Tibial artery (tissue), 4 donors: ENCODE measurements around the gene PPP2R2B.
A peak's percentile ranks its signal among the peaks of the same experiment; 100 is the strongest.

ENCODE experiments used
- DNase-seq, 2 donors: peaks; one replicate each; pipeline ENCODE4 v3.0.0-alpha.2; 2019
- H3K27ac ChIP-seq, 2 donors: fragments of 200-600 bp; sonication (generic) in 1 of 2; 1 replicate in 1 of 2; 2 replicates in 1 of 2; pipeline ENCODE4 v1.5.1; 2018 to 2019; ENCODE audit warnings: mild to moderate bottlenecking in 1 of 2
- H3K27me3 ChIP-seq, 2 donors: fragments of 200-600 bp; sonication (generic) in 1 of 2; one replicate each; pipeline versions ENCODE4 v1.5.1 to v1.6.0; 2016 to 2019
- H3K36me3 ChIP-seq, 3 donors: fragments of 200-600 bp; sonication (generic) in 2 of 3; one replicate each; pipeline ENCODE4 v1.5.1; 2016 to 2019; ENCODE audit warnings: mild to moderate bottlenecking in 2 of 3
- H3K4me1 ChIP-seq, 4 donors: fragments of 200-600 bp; sonication (generic) in 2 of 4; 1 replicate in 3 of 4; 2 replicates in 1 of 4; pipeline ENCODE4 v1.5.1; 2016 to 2019
- H3K4me3 ChIP-seq, 2 donors: fragments of 200-600 bp; sonication (generic) in 1 of 2; 1 replicate in 1 of 2; 2 replicates in 1 of 2; pipeline ENCODE4 v1.5.1; 2018 to 2019; ENCODE audit warnings: mild to moderate bottlenecking in 2 of 2
- H3K9me3 ChIP-seq, 3 donors: fragments of 200-600 bp; sonication (generic) in 1 of 3; one replicate each; pipeline ENCODE4 v1.5.1; 2016 to 2019
- CTCF ChIP-seq, 2 experiments: fragments of 200-600 bp in 1 of 2; fragments of 450-650 bp in 1 of 2; IDR thresholded peaks; one replicate each; pipeline ENCODE4 v1.5.1; 2017 to 2019; ENCODE audit warnings: antibody characterized with exemption in 2 of 2, mild to moderate bottlenecking in 1 of 2, moderate library complexity in 1 of 2
- intact Hi-C: fragments of 100-400 bp; cut with DNase I; formaldehyde crosslinking; loops from one replicate; pipeline ENCODE4 v1.15.0; 2023; ENCODE audit warnings: low total_unique reads

The PPP2R2B gene

GRCh38 chr5:146544232-146544631, 334.3 kb downstream of the PPP2R2B start:
- no peaks in the 10 kb centered on the region for H3K27me3 ChIP-seq
- H3K36me3 ChIP-seq = no peaks in the 10 kb centered on the region
- DNase-seq = no peak
- H3K4me3 ChIP-seq = no peak overlapping the region
- no peaks in the 10 kb centered on the region for H3K9me3 ChIP-seq
- peaks cover 0 to 6% (median 2%) of the 10 kb centered on the region in 4 donors for H3K4me1 ChIP-seq
- intact Hi-C loops = no loop called here
- no peak for TF ChIP-seq CTCF (IDR thresholded peaks at IDR 0.05)
- H3K27ac ChIP-seq = no peak overlapping the region

DNA sequence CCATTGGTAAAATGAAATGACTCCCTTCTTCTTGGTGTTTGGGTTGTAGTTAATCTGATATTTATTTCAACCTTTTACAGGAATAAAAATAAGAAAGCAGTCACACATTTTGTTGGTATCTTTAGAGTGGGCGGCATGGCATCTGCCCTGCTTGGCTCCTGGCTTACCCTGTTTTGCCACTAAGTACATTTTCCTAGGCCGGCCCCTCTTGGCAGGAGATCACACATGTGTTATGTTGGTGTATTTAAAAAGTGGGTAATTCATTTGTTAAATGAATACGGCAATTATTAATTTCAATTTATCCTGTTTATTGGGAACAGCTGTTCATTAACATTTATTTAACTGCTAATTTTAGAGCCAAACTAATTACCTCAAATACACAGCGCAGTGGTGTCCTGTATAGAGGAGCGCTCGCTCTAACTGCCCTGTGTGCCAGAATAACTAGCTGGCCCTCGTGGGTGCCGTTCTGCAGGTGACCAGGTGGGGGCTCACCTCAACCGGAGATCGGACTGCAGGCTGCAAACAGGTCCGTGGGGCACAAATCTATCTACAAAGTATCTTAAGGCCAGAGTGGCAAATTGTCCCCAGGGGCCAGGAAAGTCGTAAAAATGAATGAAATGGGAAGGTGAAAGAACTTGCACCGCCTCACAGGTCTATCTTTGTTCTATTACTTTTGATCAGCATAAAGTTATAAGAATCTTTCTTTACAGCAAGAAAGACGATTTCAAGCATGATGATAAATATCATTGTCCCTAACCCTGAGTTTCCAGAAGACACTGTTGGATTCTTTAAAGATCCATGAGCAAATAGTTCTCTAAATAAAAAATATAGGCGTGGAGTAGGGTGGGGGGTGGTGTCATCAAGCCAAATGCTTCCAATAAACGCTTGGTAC, 336.4 kb downstream of the PPP2R2B start:
- Histone ChIP-seq H3K9me3 (no peaks in the 10 kb centered on the region), H3K4me3 (no peak overlapping the region), H3K27ac (no peak overlapping the region), H3K4me1 (peaks cover 0 to 6% (median 2%) of the 10 kb centered on the region in 4 donors), H3K27me3 (no peaks in the 10 kb centered on the region), H3K36me3 (no peaks in the 10 kb centered on the region)
- TF ChIP-seq CTCF (IDR thresholded peaks at IDR 0.05) = peak; percentile 80 to 87
- intact Hi-C loops = loop anchor here (2.0 kb wide), 1 partner anchor 425 kb away; no protein-coding TSS in a partner anchor
- DNase-seq = peak; percentile 67 to 83

GRCh38 chr5:146540414-146540813, 338.1 kb downstream of the PPP2R2B start:
- no peaks in the 10 kb centered on the region for H3K27me3 ChIP-seq
- H3K9me3 ChIP-seq = no peaks in the 10 kb centered on the region
- H3K4me3 ChIP-seq = no peak overlapping the region
- peaks cover 0 to 6% (median 2%) of the 10 kb centered on the region in 4 donors for H3K4me1 ChIP-seq
- no peaks in the 10 kb centered on the region for H3K36me3 ChIP-seq
- H3K27ac ChIP-seq = no peak overlapping the region
- no peak for DNase-seq
- intact Hi-C loops = no loop called here
- no peak for TF ChIP-seq CTCF (IDR thresholded peaks at IDR 0.05)

DNA sequence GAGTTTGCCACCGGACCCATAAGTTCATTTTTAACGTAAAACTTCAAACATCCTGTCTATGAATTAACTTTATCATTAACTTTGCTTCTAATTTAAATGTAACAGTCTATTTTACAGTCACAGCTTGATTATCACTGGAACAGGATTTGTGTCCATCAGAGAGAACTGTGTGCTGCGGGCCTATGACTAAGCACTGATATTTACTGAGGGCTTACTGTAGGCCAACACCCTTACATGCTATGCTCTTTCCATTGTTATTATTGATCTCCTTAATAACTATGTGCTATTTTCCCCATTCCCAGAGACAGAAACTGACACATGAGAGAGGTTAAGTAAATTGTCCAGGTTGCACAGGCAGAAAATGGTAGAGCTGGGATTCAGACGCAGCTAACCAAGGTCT, 338.6 kb downstream of the PPP2R2B start:
- H3K9me3 ChIP-seq = no peaks in the 10 kb centered on the region
- H3K4me1 ChIP-seq = peaks cover 0 to 6% (median 2%) of the 10 kb centered on the region in 4 donors
- TF ChIP-seq CTCF (IDR thresholded peaks at IDR 0.05) = no peak
- no peaks in the 10 kb centered on the region for H3K27me3 ChIP-seq
- H3K27ac ChIP-seq = no peak overlapping the region
- no peaks in the 10 kb centered on the region for H3K36me3 ChIP-seq
- intact Hi-C loops = loop anchor here (5.0 kb wide), 1 partner anchor 1032 kb away; no protein-coding TSS in a partner anchor
- DNase-seq = no peak
- no peak overlapping the region for H3K4me3 ChIP-seq

- intact Hi-C loops = loop anchor here (5.0 kb wide), 1 partner anchor 1034 kb away; no protein-coding TSS in a partner anchor
- no peak overlapping the region for H3K27ac ChIP-seq
- H3K4me3 ChIP-seq = no peak overlapping the region
- DNase-seq = no peak
- no peaks in the 10 kb centered on the region for H3K36me3 ChIP-seq
- peaks cover 0 to 6% (median 2%) of the 10 kb centered on the region in 4 donors for H3K4me1 ChIP-seq
- no peak for TF ChIP-seq CTCF (IDR thresholded peaks at IDR 0.05)
- H3K9me3 ChIP-seq = no peaks in the 10 kb centered on the region
- H3K27me3 ChIP-seq = no peaks in the 10 kb centered on the region
Measured at GRCh38 chr5:146538432-146538831, 340.1 kb downstream of the PPP2R2B start.
